Activated CD8-positive, alpha-beta T cell treated with anti-CD3 and anti-CD28 coated beads for 36 hours (primary cell): ENCODE measurements around the gene RGS9. TPM values are rescaled to one million over a fixed set of nuclear protein-coding genes. Genes with fewer than 3 reads are reported as not detected.

ENCODE experiments used
- ATAC-seq: fragments of 200-7000 bp; cut with Tn5 transposase; one replicate; pipeline ENCODE4 v1.10.0; 2021; ENCODE audit warnings: mild to moderate bottlenecking, moderate library complexity
- CTCF ChIA-PET: fragments of 350-600 bp; sonication (Branson Sonifier 250); formaldehyde crosslinking; loops from one replicate; lab custom pipeline; 2021; ENCODE audit warnings: antibody characterized with exemption; lab: Charles Lee
- POLR2A ChIA-PET: fragments of 350-600 bp; sonication (Branson Sonifier 250); formaldehyde crosslinking; loops from one replicate; lab custom pipeline; 2021; ENCODE audit warnings: antibody characterized with exemption; lab: Charles Lee
- DNase-seq: peaks from one replicate; pipeline ENCODE4 v3.0.0-alpha.2; 2020
- H3K27ac Mint-ChIP-seq: one replicate; pipeline ENCODE4 v1.8.0; 2021; ENCODE audit warnings: mild to moderate bottlenecking, mixed read lengths
- H3K27me3 Mint-ChIP-seq: one replicate; pipeline ENCODE4 v1.8.0; 2021; ENCODE audit warnings: mixed read lengths
- H3K36me3 Mint-ChIP-seq: one replicate; pipeline ENCODE4 v1.8.0; 2021; ENCODE audit warnings: low read depth, mixed read lengths
- H3K4me1 Mint-ChIP-seq: one replicate; pipeline ENCODE4 v1.8.0; 2021; ENCODE audit warnings: low read depth, mixed read lengths
- H3K4me3 Mint-ChIP-seq: one replicate; pipeline ENCODE4 v1.8.0; 2021; ENCODE audit warnings: mild to moderate bottlenecking, moderate library complexity, mixed read lengths
- H3K9me3 Mint-ChIP-seq: one replicate; pipeline ENCODE4 v1.8.0; 2021; ENCODE audit warnings: mixed read lengths
- intact Hi-C: fragments of 100-400 bp; cut with micrococcal nuclease; formaldehyde crosslinking; loops from one replicate; pipeline ENCODE4 v1.10.0; 2022
- total RNA-seq, 2 experiments: library from RNA; stranded (reverse); gene quantifications; one replicate each; pipeline ENCODE4 v1.2.3, GENCODE V29; 2021
- TF ChIP-seq, protein P1 (sequence below): fragments of 200-600 bp; IDR thresholded peaks from one replicate; pipeline ENCODE4 v1.8.0; 2022; ENCODE audit warnings: antibody characterized with exemption, mild to moderate bottlenecking

Gene RGS9
- total RNA-seq, 2 experiments from 2014 or later, result 1.3 to 1.9 TPM

DNA sequence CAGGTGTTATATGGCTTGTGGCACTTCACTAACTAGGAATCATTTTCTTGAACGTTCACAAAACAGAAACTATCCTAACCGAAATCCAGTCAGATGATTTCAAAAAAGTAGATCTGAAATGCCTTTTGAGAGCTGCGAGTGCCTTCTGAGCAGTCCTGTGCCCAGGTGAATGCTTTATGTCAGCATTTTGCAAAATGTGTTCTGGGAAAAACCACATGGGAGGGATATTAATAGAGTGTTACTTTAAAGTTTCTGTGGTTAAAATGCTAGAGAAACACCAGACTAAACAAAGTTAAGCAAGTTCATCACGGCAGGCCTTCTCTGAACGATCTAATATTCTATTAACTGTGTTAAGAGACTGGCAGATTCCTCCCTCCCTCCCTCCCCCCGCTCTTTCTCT, 15.8 kb upstream of the RGS9 start:
- TF ChIP-seq, protein P1, sequence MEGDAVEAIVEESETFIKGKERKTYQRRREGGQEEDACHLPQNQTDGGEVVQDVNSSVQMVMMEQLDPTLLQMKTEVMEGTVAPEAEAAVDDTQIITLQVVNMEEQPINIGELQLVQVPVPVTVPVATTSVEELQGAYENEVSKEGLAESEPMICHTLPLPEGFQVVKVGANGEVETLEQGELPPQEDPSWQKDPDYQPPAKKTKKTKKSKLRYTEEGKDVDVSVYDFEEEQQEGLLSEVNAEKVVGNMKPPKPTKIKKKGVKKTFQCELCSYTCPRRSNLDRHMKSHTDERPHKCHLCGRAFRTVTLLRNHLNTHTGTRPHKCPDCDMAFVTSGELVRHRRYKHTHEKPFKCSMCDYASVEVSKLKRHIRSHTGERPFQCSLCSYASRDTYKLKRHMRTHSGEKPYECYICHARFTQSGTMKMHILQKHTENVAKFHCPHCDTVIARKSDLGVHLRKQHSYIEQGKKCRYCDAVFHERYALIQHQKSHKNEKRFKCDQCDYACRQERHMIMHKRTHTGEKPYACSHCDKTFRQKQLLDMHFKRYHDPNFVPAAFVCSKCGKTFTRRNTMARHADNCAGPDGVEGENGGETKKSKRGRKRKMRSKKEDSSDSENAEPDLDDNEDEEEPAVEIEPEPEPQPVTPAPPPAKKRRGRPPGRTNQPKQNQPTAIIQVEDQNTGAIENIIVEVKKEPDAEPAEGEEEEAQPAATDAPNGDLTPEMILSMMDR, result no peak
- Mint-ChIP-seq H3K27ac (peak overlapping the region; percentile 97), H3K4me1 (peaks cover 22% of the 10 kb centered on the region), H3K4me3 (no peak overlapping the region), H3K27me3 (peaks cover 5% of the 10 kb centered on the region), H3K9me3 (no peaks in the 10 kb centered on the region), H3K36me3 (no peaks in the 10 kb centered on the region)
- POLR2A ChIA-PET, result no interaction called here
- intact Hi-C loops, result no loop called here
- ATAC-seq (no peak), DNase-seq (no peak)
- CTCF ChIA-PET, result interaction anchor here (1.5 kb wide), 1 partner anchor 21 kb away, joined by 7 read pairs; no protein-coding TSS in a partner anchor

DNA sequence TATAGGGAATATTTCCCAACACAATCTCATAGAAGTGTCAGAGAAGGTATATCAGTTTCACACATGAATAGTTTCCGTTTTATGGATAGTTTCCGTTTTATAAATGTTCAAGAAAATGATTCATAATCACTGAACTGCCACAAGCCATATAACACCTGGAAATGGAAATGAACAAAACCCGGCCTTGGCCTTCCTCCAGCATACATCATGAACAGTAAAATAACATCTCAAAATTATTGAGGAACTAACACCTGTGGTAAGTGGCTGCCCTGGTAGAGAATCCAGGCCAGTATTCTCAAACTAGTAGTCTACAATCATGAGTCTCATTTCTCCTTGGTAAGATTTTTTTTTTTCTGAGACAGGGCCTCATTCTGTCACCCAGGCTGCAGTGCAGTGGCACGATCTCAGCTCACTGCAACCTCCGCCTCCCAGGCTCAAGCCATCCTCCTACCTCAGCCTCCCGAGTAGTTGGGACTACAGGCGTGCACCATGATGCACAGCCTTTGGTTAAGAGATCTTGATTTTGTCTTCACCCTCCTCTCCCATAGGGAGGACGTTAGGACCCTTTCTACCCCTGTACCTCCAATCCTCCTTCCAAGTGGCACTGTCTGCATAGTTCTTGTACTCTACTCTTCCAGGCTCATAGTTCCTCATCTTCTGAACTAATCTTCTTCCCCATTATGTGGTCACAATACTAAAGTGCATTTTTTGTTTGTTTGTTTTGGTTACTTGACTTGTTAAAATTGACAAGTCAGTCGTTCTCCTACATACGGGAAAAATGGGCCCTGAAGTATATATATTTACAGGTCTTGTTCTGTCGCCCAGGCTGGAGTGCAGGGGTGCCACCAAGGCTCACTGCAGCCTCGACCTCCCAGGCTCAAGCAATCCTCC, 15.0 kb upstream of the RGS9 start:
- intact Hi-C loops, result no loop called here
- no peaks in the 10 kb centered on the region for H3K9me3 Mint-ChIP-seq
- TF ChIP-seq, protein P1, result no peak
- ATAC-seq (peak; percentile 79), DNase-seq (peak; percentile 85)
- peak overlapping the region; percentile 97 for H3K27ac Mint-ChIP-seq
- POLR2A ChIA-PET, result interaction anchor here (0.5 to 2.1 kb wide), 8 partner anchors 59 to 273 kb away, joined by 3 to 8 read pairs (median 4); no protein-coding TSS in a partner anchor
- no peaks in the 10 kb centered on the region for H3K36me3 Mint-ChIP-seq
- H3K4me3 Mint-ChIP-seq, result peak overlapping the region; percentile 81
- peaks cover 22% of the 10 kb centered on the region for H3K4me1 Mint-ChIP-seq
- H3K27me3 Mint-ChIP-seq, result peaks cover 1% of the 10 kb centered on the region
- CTCF ChIA-PET, result interaction anchor here (0.7 to 1.5 kb wide), 2 partner anchors 22 to 76 kb away, joined by 3 to 7 read pairs; no protein-coding TSS in a partner anchor

DNA sequence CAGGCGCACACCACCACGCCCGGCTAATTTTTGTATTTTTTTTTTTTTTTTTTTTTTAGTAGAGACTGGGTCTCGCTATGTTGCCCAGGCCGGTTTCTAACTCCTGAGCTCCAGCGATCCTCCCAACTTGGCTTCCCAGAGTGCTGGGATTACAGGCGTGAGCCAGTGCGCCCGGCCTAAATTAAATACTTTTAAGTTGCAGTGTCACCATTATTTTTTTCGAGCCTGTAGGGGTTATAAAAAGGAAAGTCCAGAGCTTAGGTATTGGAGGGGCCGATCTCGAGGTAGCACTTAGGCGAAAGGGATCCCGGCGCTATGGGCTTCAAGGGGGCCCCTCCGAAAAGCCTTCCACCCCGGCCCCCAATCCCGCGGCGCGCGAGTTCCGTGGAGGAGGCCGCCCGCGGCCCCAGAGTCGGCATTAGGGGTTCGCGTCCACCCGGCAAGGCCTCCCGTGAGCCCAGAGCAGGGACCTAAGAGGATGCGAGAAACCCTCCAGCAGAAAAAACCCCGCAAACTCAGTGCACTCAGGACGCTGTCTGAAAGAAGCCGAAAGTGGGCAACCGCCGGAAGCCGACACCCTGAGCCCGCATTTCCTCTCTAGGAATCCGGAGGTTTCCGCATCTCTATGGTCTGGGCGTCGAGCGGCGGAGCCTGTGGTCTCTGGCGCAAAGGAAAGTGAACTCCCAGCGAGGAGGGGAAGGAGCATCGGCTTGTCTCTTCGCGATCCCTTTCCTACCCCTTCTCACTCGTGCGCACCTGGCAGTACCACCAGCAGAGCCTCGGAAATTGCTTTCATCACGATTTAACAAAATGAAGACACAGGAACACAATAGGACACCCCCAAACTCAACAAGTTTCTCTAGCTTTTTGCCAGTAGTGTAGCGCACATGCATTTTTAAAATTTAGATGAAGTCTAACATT, 14.1 kb upstream of the RGS9 start:
- ATAC-seq (peak; percentile 69), DNase-seq (peak; percentile 89)
- POLR2A ChIA-PET, result interaction anchor here (0.5 to 2.1 kb wide), 11 partner anchors 11 to 274 kb away, joined by 3 to 8 read pairs (median 3); no protein-coding TSS in a partner anchor
- TF ChIP-seq, protein P1, result no peak
- Mint-ChIP-seq H3K36me3 (no peaks in the 10 kb centered on the region), H3K27me3 (peaks cover 5% of the 10 kb centered on the region), H3K9me3 (no peaks in the 10 kb centered on the region), H3K27ac (peak overlapping the region; percentile 97), H3K4me3 (peak overlapping the region; percentile 81), H3K4me1 (peaks cover 22% of the 10 kb centered on the region)
- intact Hi-C loops, result no loop called here
- CTCF ChIA-PET, result interaction anchor here (0.7 to 1.8 kb wide), 4 partner anchors 12 to 75 kb away, joined by 3 to 29 read pairs (median 4); partner anchors contain the start of gene RGS9

DNA sequence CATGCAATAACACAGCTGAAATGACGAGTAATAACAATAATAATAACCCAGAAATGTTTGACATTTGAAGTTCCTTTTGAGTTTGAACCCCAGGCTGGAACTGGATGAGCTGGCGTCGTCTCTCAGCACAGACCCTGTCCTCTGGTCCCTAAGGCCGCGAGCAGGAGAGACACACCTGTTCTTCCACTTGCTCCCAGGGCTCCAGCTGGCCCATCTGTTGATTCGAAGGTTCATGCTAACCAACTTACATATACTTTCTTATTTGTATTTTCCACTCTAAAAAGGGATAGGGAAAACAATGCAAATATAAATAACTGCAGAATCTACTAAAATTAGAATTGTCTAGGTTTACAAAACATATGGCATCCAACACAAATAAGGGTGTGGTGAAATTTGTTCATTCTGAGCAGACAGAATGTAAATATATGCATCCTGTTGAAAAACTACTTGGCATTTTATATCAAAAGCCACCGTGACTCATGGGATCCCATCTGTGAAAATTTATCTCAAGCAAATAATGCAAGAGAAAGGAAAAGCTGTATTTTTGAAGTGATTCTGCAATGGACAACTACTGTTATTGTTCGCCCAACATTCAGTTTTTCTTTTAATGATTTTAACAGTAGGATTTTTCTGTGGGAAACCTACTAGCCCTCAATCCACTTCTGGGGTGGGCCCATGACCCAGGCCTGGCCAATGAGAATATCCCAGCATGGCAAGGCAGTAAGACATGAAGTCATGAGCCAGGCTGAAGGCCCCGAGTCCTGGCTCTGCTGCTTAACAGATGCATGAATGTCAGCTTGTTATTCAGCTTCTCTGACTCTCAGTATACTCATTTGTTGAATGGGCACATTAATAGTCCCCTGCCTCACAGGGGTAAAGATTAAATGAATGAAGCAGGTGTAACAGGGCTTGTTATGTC, 13.2 kb upstream of the RGS9 start:
- ATAC-seq, result no peak
- peak overlapping the region; percentile 81 for H3K4me3 Mint-ChIP-seq
- H3K36me3 Mint-ChIP-seq, result no peaks in the 10 kb centered on the region
- peak overlapping the region; percentile 97 for H3K27ac Mint-ChIP-seq
- no peak for DNase-seq
- H3K27me3 Mint-ChIP-seq, result peaks cover 8% of the 10 kb centered on the region
- ChIA-PET CTCF (interaction anchor here (0.9 to 1.8 kb wide), 3 partner anchors 11 to 74 kb away, joined by 4 to 29 read pairs (median 4); partner anchors contain the start of gene RGS9), POLR2A (interaction anchor here (0.6 to 2.1 kb wide), 6 partner anchors 10 to 149 kb away, joined by 3 to 8 read pairs (median 3); no protein-coding TSS in a partner anchor)
- TF ChIP-seq, protein P1, result no peak
- H3K9me3 Mint-ChIP-seq, result no peaks in the 10 kb centered on the region
- H3K4me1 Mint-ChIP-seq, result peaks cover 22% of the 10 kb centered on the region
- intact Hi-C loops, result no loop called here
